ENCODE results near the gene TOR1B.

TOR1B gene

GRCh38 chr9:129849901-129850300, 46.9 kb downstream of the TOR1B start:
- DNase-seq: no peak

GRCh38 chr9:129850821-129851550, 48.0 kb downstream of the TOR1B start:
- no peak for DNase-seq

GRCh38 chr9:129851821-129852220, 48.8 kb downstream of the TOR1B start:
- DNase-seq: no peak

- DNase-seq: no peak
Observed at GRCh38 chr9:129852579-129852978, 49.6 kb downstream of the TOR1B start.

GRCh38 chr9:129853614-129854013, 50.6 kb downstream of the TOR1B start:
- DNase-seq: no peak

GRCh38 chr9:129854588-129855110, 51.7 kb downstream of the TOR1B start:
- DNase-seq: no peak

- no peak for DNase-seq
Observed at GRCh38 chr9:129857207-129857606, 54.2 kb downstream of the TOR1B start.

- DNase-seq: no peak
Observed at GRCh38 chr9:129858167-129858962, 55.4 kb downstream of the TOR1B start.
